Thyroid gland (tissue), 4 donors: ENCODE results near the gene NOS1AP.

ENCODE experiments used
- CTCF ChIP-seq, 6 experiments: fragments of 200-600 bp in 3 of 6; fragments of 450-650 bp in 3 of 6; sonication (generic) in 3 of 6; IDR thresholded peaks; one replicate each; pipeline ENCODE4 v1.5.1; 2016 to 2019; ENCODE audit warnings: antibody characterized with exemption in 6 of 6, mild to moderate bottlenecking in 2 of 6, inconsistent platforms in 1 of 6, moderate library complexity in 1 of 6
- POLR2A ChIP-seq, 2 donors: fragments of 450-650 bp; IDR thresholded peaks; one replicate each; pipeline ENCODE4 v1.6.1; 2017; ENCODE audit warnings: antibody characterized with exemption in 2 of 2, mild to moderate bottlenecking in 2 of 2, moderate library complexity in 1 of 2

GRCh38 chr1:162166917-162167615 lies 97.6 kb downstream of the NOS1AP start:
- TF ChIP-seq POLR2A (IDR thresholded peaks at IDR 0.05), result no peak
- TF ChIP-seq CTCF (IDR thresholded peaks at IDR 0.05), result no peak
